GM12878 (cell line): ENCODE results near the gene KIAA0825. TPM values are rescaled to one million over a fixed set of nuclear protein-coding genes. Genes with fewer than 3 reads are reported as not detected.

Experiments used
- ASH2L ChIP-seq: fragments of 300-600, 200-600 bp; sonication (generic); IDR thresholded peaks from 2 replicates; pipeline ENCODE4 v1.6.1; 2017; ENCODE audit warnings: low read depth, mild to moderate bottlenecking, borderline replicate concordance
- BMI1 ChIP-seq: fragments of 450-650 bp; IDR thresholded peaks from 2 replicates; pipeline ENCODE4 v1.6.1; 2016; ENCODE audit warnings: mild to moderate bottlenecking, moderate library complexity, borderline replicate concordance
- CBX3 ChIP-seq: fragments of 200-600 bp; sonication (generic); IDR thresholded peaks from 2 replicates; pipeline ENCODE4 v1.6.1; 2016; ENCODE audit warnings: low read depth, borderline replicate concordance
- CEBPB ChIP-seq, 2 experiments: fragments of 150-350 bp in 1 of 2; IDR thresholded peaks; 2 replicates each; pipeline ENCODE4 v1.6.1; 2012 to 2014; ENCODE audit warnings: low read depth in 2 of 2, low read length in 2 of 2, borderline replicate concordance in 1 of 2, inconsistent platforms in 1 of 2
- CHD1 ChIP-seq: IDR thresholded peaks from 2 replicates; pipeline ENCODE4 v1.6.1; 2012; ENCODE audit warnings: low read depth, low read length, improper control_type of control experiment
- HDAC6 ChIP-seq: fragments of 200-600 bp; sonication (generic); IDR thresholded peaks from one replicate; pipeline ENCODE4 v1.8.0; 2017; ENCODE audit warnings: antibody characterized with exemption; ENCODE audit not compliant: unreplicated experiment
- IKZF1 ChIP-seq: fragments of 450-650 bp; conservative IDR thresholded peaks from 2 replicates; pipeline ENCODE4 v1.6.1; 2017; ENCODE audit warnings: antibody characterized with exemption, mild to moderate bottlenecking
- JUNB ChIP-seq: IDR thresholded peaks from 2 replicates; pipeline ENCODE4 v1.6.1; 2016; ENCODE audit warnings: antibody characterized with exemption, mild to moderate bottlenecking
- JUND ChIP-seq: IDR thresholded peaks from 2 replicates; pipeline ENCODE4 v1.6.1; 2012; ENCODE audit warnings: low read depth, mild to moderate bottlenecking, low read length, improper control_type of control experiment, moderate library complexity
- LARP7 ChIP-seq: fragments of 450-650 bp; IDR thresholded peaks from 2 replicates; pipeline ENCODE4 v1.6.1; 2017; ENCODE audit warnings: mild to moderate bottlenecking
- MEF2B ChIP-seq: fragments of 450-650 bp; IDR thresholded peaks from 2 replicates; pipeline ENCODE4 v1.6.1; 2018; ENCODE audit warnings: mild to moderate bottlenecking, moderate library complexity; ENCODE audit not compliant: partially characterized antibody, poor library complexity, severe bottlenecking
- MTA3 ChIP-seq: IDR thresholded peaks from 2 replicates; pipeline ENCODE4 v1.6.1; 2012; ENCODE audit warnings: low read length, inconsistent platforms, borderline replicate concordance
- MYC ChIP-seq: IDR thresholded peaks from 2 replicates; pipeline ENCODE4 v1.6.1; 2011; ENCODE audit warnings: mild to moderate bottlenecking, low read length, moderate library complexity, inconsistent platforms; ENCODE audit not compliant: insufficient read depth, insufficient replicate concordance, insufficient read length, severe bottlenecking
- NR2F1 ChIP-seq: fragments of 450-650 bp; conservative IDR thresholded peaks from 2 replicates; pipeline ENCODE4 v1.6.1; 2017; ENCODE audit warnings: mild to moderate bottlenecking
- RB1 ChIP-seq: fragments of 450-650 bp; formaldehyde crosslinking; IDR thresholded peaks from 2 replicates; pipeline ENCODE4 v1.6.1; 2017; ENCODE audit warnings: mild to moderate bottlenecking, borderline replicate concordance
- RCOR1 ChIP-seq: conservative IDR thresholded peaks from 2 replicates; pipeline ENCODE4 v1.6.1; 2012; ENCODE audit warnings: low read depth, low read length, improper control_type of control experiment
- REST ChIP-seq: IDR thresholded peaks from 2 replicates; pipeline ENCODE4 v1.6.1; 2012; ENCODE audit warnings: mild to moderate bottlenecking, low read depth, low read length
- RFX5 ChIP-seq: IDR thresholded peaks from 2 replicates; pipeline ENCODE4 v1.6.1; 2011; ENCODE audit warnings: low read depth, low read length, improper control_type of control experiment
- SIX5 ChIP-seq: IDR thresholded peaks from 2 replicates; pipeline ENCODE4 v1.6.1; 2011; ENCODE audit warnings: mild to moderate bottlenecking, low read depth, low read length, moderate library complexity; ENCODE audit not compliant: severe bottlenecking
- TAF1 ChIP-seq: IDR thresholded peaks from 2 replicates; pipeline ENCODE4 v1.6.1; 2011; ENCODE audit warnings: mild to moderate bottlenecking, low read depth, low read length, borderline replicate concordance
- TCF3 ChIP-seq: IDR thresholded peaks from 2 replicates; pipeline ENCODE4 v1.6.1; 2012; ENCODE audit warnings: low read depth, mild to moderate bottlenecking, low read length, borderline replicate concordance; ENCODE audit not compliant: insufficient read depth
- ZNF217 ChIP-seq: fragments of 450-650 bp; IDR thresholded peaks from 2 replicates; pipeline ENCODE4 v1.6.1; 2017; ENCODE audit warnings: antibody characterized with exemption, mild to moderate bottlenecking
- ZNF24 ChIP-seq: fragments of 450-650 bp; IDR thresholded peaks from 2 replicates; pipeline ENCODE4 v1.6.1; 2017; ENCODE audit warnings: antibody characterized with exemption, mild to moderate bottlenecking
- polyA plus RNA-seq, 11 experiments: library from polyadenylated mRNA; depleted of rRNA in 4 of 11; unstranded in 6 of 11; stranded (reverse) in 5 of 11; fragments of >200 nt; fragmentation: Nextera tagmentation in 4 of 11; fragmentation: Illumina TruSeq in 1 of 11; extraction: Ambion mirVana in 4 of 11; extraction: Trizol in 1 of 11; gene quantifications; 1 replicate in 1 of 11; 2 replicates in 10 of 11; pipeline versions ENCODE4 v1.2.1 to v1.2.3, GENCODE V29; 2011 to 2016; ENCODE audit warnings: inconsistent platforms in 2 of 11, missing spikeins in 2 of 11, low read depth in 1 of 11
- total RNA-seq, 4 experiments: library from RNA; depleted of rRNA in 3 of 4; stranded (reverse); fragments of >200 nt in 3 of 4; fragmentation: Illumina TruSeq in 1 of 4; extraction: Trizol in 1 of 4; gene quantifications; 2 replicates each; pipeline versions ENCODE4 v1.2.1 to v1.2.3, GENCODE V29; 2013 to 2021
- TF ChIP-seq, protein P1 (sequence below): fragments of 450-650 bp; IDR thresholded peaks from 2 replicates; pipeline ENCODE4 v1.6.1; 2017; ENCODE audit warnings: antibody characterized with exemption, mild to moderate bottlenecking, moderate library complexity

The KIAA0825 gene
- total and polyA plus RNA-seq, 10 of the 15 experiments (the other 5 are each of a cell fraction or from before 2014, with no cell fraction given) = 0.55 to 1.9 (median 1.5) TPM

DNA sequence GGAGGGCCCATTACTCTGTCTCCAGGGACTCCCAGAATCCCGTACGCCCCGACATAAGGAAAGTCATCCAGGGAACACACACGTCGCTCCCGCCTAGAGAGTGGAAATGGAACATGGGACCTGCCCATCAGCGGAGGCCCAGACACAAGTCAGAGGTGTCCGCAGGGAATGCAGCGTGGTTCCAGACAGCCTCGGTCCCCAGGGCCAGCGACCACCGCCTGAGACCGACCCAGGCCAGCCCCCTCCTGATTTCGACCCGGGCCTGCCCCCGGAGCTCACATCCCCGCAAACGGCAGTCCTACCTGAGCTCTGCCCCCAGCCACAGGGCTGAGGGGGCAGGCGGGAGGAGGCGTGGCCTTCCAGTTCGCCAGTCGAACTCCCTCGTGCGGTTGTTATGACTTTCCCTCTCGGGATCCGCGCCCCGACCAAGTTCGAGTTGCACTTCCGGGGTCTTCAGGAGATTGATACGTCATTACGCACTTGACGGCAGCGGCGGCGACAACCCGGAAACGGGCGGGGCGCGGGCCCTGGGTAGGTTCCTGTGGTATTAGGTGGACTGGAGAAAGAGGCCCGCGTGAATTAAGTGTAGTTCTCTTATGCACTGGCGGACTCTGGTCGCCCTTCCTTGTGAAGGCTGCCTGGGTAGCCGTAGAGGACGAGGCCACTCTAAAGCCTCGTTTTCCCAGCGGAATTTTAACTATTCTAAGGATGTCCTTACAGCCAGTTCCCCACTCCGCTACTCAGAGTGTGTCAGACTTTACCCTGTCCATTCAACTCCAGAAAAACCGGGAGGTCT lies 507.0 kb downstream of the KIAA0825 start (continued):
- TF ChIP-seq TCF3 (no peak), CBX3 (no peak), CEBPB (IDR thresholded peaks at IDR 0.05; ENCODE audit: borderline replicate concordance in 1 of 2, low read depth in 2 of 2, low read length in 2 of 2) (no peak), REST (no peak), JUND (0 out of 2 replicates have a peak, but pooled peaks have one; percentile 19), JUNB (0 out of 2 replicates have a peak, but pooled peaks have one; percentile 6), ZNF24 (no peak), MEF2B (peak; percentile 35), RB1 (no peak; the same call in 1 of the 2 replicates), SIX5 (no peak), TAF1 (no peak; the same call in 1 of the 2 replicates), ASH2L (no peak), LARP7 (no peak; the same call in 1 of the 2 replicates), ZNF217 (peak; percentile 60; the same call in 1 of the 2 replicates), RFX5 (no peak), BMI1 (no peak), NR2F1 (0 out of 2 replicates have a peak, but pooled peaks have one; percentile 39), RCOR1 (no peak), IKZF1 (peak; percentile 83), HDAC6 (no peak), MYC (peak; percentile 41), MTA3 (no peak), CHD1 (no peak)
- TF ChIP-seq, protein P1, sequence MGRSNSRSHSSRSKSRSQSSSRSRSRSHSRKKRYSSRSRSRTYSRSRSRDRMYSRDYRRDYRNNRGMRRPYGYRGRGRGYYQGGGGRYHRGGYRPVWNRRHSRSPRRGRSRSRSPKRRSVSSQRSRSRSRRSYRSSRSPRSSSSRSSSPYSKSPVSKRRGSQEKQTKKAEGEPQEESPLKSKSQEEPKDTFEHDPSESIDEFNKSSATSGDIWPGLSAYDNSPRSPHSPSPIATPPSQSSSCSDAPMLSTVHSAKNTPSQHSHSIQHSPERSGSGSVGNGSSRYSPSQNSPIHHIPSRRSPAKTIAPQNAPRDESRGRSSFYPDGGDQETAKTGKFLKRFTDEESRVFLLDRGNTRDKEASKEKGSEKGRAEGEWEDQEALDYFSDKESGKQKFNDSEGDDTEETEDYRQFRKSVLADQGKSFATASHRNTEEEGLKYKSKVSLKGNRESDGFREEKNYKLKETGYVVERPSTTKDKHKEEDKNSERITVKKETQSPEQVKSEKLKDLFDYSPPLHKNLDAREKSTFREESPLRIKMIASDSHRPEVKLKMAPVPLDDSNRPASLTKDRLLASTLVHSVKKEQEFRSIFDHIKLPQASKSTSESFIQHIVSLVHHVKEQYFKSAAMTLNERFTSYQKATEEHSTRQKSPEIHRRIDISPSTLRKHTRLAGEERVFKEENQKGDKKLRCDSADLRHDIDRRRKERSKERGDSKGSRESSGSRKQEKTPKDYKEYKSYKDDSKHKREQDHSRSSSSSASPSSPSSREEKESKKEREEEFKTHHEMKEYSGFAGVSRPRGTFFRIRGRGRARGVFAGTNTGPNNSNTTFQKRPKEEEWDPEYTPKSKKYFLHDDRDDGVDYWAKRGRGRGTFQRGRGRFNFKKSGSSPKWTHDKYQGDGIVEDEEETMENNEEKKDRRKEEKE = no peak
